GM23338 (cell line): ENCODE measurements around the gene ARHGEF2. TPM values are rescaled to one million over a fixed set of nuclear protein-coding genes. Genes with fewer than 3 reads are reported as not detected.

Experiments used
- ATAC-seq: fragments of 200-7000 bp; cut with Tn5 transposase; 3 replicates; pipeline ENCODE4 v1.9.1; 2020
- DNase-seq: peaks from one replicate; pipeline ENCODE4 v3.0.0-alpha.2; 2015; ENCODE audit warnings: low spot score
- H2AFZ ChIP-seq: fragments of 200-600 bp; sonication (generic); 2 replicates; pipeline ENCODE4 v1.8.0; 2016; ENCODE audit warnings: antibody characterized with exemption, mild to moderate bottlenecking, moderate library complexity
- H3F3A ChIP-seq: fragments of 200-600 bp; sonication (generic); replicated peaks from 2 replicates; pipeline ENCODE4 v1.8.0; 2017; ENCODE audit warnings: antibody characterized with exemption, mixed run types, low read depth
- H3K27ac ChIP-seq: fragments of 200-600 bp; sonication (generic); 2 replicates; pipeline ENCODE4 v1.6.1; 2016; ENCODE audit warnings: low read depth
- H3K27me3 ChIP-seq: fragments of 200-600 bp; sonication (generic); 2 replicates; pipeline ENCODE4 v1.8.0; 2016; ENCODE audit warnings: mild to moderate bottlenecking, mixed run types, moderate library complexity; ENCODE audit not compliant: insufficient read depth
- H3K36me3 ChIP-seq: fragments of 200-600 bp; sonication (generic); 2 replicates; pipeline ENCODE4 v1.8.0; 2016; ENCODE audit warnings: mild to moderate bottlenecking; ENCODE audit not compliant: insufficient read depth
- H3K4me1 ChIP-seq: fragments of 200-600 bp; sonication (generic); 2 replicates; pipeline ENCODE4 v1.8.0; 2016; ENCODE audit warnings: mild to moderate bottlenecking, moderate library complexity; ENCODE audit not compliant: insufficient read depth
- H3K4me2 ChIP-seq: fragments of 200-600 bp; sonication (generic); 2 replicates; pipeline ENCODE4 v1.7.1; 2017; ENCODE audit warnings: mixed run types
- H3K4me3 ChIP-seq: fragments of 200-600 bp; sonication (generic); 2 replicates; pipeline ENCODE4 v1.6.1; 2016; ENCODE audit warnings: mixed run types
- H3K79me2 ChIP-seq: fragments of 200-600 bp; sonication (generic); replicated peaks from 2 replicates; pipeline ENCODE4 v1.8.0; 2017; ENCODE audit warnings: mild to moderate bottlenecking; ENCODE audit not compliant: insufficient read depth
- H3K9me2 ChIP-seq: fragments of 200-600 bp; sonication (generic); 2 replicates; pipeline ENCODE4 v1.8.0; 2017; ENCODE audit not compliant: insufficient read depth
- H4K20me1 ChIP-seq: fragments of 200-600 bp; sonication (generic); replicated peaks from 2 replicates; pipeline ENCODE4 v1.8.0; 2017; ENCODE audit warnings: mild to moderate bottlenecking; ENCODE audit not compliant: insufficient read depth
- H3K27ac Mint-ChIP-seq: 2 replicates; pipeline ENCODE4 v1.8.0; 2020; ENCODE audit warnings: inconsistent platforms, mild to moderate bottlenecking, moderate library complexity, mixed read lengths
- H3K27me3 Mint-ChIP-seq: 3 replicates; pipeline ENCODE4 v1.8.0; 2022; ENCODE audit warnings: low read depth, mild to moderate bottlenecking, moderate library complexity, mixed read lengths, inconsistent platforms; ENCODE audit not compliant: insufficient read depth, poor library complexity
- H3K36me3 Mint-ChIP-seq: 3 replicates; pipeline ENCODE4 v1.8.0; 2021; ENCODE audit warnings: low read depth, mild to moderate bottlenecking, inconsistent platforms, moderate library complexity, mixed read lengths
- H3K4me1 Mint-ChIP-seq: 3 replicates; pipeline ENCODE4 v1.8.0; 2020; ENCODE audit warnings: mild to moderate bottlenecking, inconsistent platforms, mixed read lengths
- H3K4me3 Mint-ChIP-seq: 3 replicates; pipeline ENCODE4 v1.8.0; 2021; ENCODE audit warnings: moderate library complexity, mild to moderate bottlenecking, inconsistent platforms, mixed read lengths
- H3K9me3 Mint-ChIP-seq: 3 replicates; pipeline ENCODE4 v1.8.0; 2020; ENCODE audit warnings: moderate library complexity, mild to moderate bottlenecking, inconsistent platforms, mixed read lengths
- CREB1 ChIP-seq: fragments of 250-450 bp; sonication (Bioruptor Pico); IDR thresholded peaks from 2 replicates; pipeline ENCODE4 v1.5.0; 2020; ENCODE audit warnings: low read depth, mild to moderate bottlenecking, moderate library complexity
- EZH2 ChIP-seq: fragments of 200-600 bp; sonication (generic); IDR thresholded peaks from one replicate; pipeline ENCODE4 v1.8.0; 2017; ENCODE audit warnings: antibody characterized with exemption, mild to moderate bottlenecking, low read depth; ENCODE audit not compliant: unreplicated experiment
- EZH2phosphoT487 ChIP-seq: fragments of 200-600 bp; sonication (generic); IDR thresholded peaks from one replicate; pipeline ENCODE4 v1.8.1; 2018; ENCODE audit warnings: antibody characterized with exemption; ENCODE audit not compliant: unreplicated experiment
- JUNB ChIP-seq: IDR thresholded peaks from one replicate; pipeline ENCODE4 v1.6.1; 2016; ENCODE audit warnings: antibody characterized with exemption; ENCODE audit not compliant: unreplicated experiment
- POLR2AphosphoS5 ChIP-seq: IDR thresholded peaks from 2 replicates; pipeline ENCODE4 v1.6.1; 2016; ENCODE audit warnings: antibody characterized with exemption, low read depth
- STAT1 ChIP-seq: IDR thresholded peaks from one replicate; pipeline ENCODE4 v1.6.1; 2016; ENCODE audit warnings: antibody characterized with exemption; ENCODE audit not compliant: unreplicated experiment
- ZNF114 ChIP-seq: fragments of 250-450 bp; sonication (Bioruptor Pico); IDR thresholded peaks from 2 replicates; pipeline ENCODE4 v1.5.0; 2020; ENCODE audit warnings: mild to moderate bottlenecking, moderate library complexity
- ZNF331 ChIP-seq: fragments of 250-450 bp; sonication (Bioruptor Pico); IDR thresholded peaks from 2 replicates; pipeline ENCODE4 v1.5.0; 2020; ENCODE audit warnings: low read depth, mild to moderate bottlenecking, moderate library complexity
- polyA plus RNA-seq: library from polyadenylated mRNA; unstranded; fragments of >200 nt; fragmentation: Nextera tagmentation; extraction: Ambion mirVana; gene quantifications from 2 replicates; pipeline ENCODE4 v1.2.1, GENCODE V29; 2016
- total RNA-seq: library from RNA; depleted of rRNA; stranded (reverse); fragments of >200 nt; shearing (Covaris generic); gene quantifications from 2 replicates; pipeline ENCODE4 v1.2.3, GENCODE V29; 2014
- TF ChIP-seq, protein P1 (sequence below): fragments of 250-450 bp; sonication (Bioruptor Pico); IDR thresholded peaks from 2 replicates; pipeline ENCODE4 v1.5.0; 2020; ENCODE audit warnings: mild to moderate bottlenecking, moderate library complexity
- TF ChIP-seq, protein P2 (sequence below): IDR thresholded peaks from 2 replicates; pipeline ENCODE4 v1.6.1; 2016; ENCODE audit warnings: antibody characterized with exemption

The ARHGEF2 gene
- total and polyA plus RNA-seq, 2 experiments from 2014 or later: 23.0 to 87.6 TPM

DNA sequence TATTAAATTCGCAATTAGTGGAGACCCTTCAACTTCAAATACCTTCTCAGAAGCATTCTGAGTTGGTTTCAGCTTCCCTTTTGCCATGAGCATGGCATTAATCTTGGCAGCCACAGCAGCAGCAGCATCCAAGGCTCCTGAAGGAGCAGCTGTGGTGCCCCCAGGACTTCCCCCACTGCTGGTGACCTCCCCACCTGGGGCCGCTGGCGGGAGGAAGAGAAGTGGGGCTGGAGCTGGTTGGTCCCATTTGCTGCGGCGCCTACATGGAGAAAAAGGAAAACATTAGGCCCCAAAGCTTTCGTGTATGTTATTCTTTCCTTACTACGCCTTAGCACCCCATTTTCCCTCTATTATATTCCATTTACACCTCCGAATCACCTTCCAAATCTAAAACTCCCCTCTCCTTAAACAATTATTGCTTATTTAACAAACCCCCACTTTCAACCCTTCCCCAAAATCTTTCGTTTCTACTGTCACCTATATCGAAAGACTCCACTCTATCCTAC lies 44.7 kb downstream of the ARHGEF2 start (continued):
- TF ChIP-seq, protein P1, sequence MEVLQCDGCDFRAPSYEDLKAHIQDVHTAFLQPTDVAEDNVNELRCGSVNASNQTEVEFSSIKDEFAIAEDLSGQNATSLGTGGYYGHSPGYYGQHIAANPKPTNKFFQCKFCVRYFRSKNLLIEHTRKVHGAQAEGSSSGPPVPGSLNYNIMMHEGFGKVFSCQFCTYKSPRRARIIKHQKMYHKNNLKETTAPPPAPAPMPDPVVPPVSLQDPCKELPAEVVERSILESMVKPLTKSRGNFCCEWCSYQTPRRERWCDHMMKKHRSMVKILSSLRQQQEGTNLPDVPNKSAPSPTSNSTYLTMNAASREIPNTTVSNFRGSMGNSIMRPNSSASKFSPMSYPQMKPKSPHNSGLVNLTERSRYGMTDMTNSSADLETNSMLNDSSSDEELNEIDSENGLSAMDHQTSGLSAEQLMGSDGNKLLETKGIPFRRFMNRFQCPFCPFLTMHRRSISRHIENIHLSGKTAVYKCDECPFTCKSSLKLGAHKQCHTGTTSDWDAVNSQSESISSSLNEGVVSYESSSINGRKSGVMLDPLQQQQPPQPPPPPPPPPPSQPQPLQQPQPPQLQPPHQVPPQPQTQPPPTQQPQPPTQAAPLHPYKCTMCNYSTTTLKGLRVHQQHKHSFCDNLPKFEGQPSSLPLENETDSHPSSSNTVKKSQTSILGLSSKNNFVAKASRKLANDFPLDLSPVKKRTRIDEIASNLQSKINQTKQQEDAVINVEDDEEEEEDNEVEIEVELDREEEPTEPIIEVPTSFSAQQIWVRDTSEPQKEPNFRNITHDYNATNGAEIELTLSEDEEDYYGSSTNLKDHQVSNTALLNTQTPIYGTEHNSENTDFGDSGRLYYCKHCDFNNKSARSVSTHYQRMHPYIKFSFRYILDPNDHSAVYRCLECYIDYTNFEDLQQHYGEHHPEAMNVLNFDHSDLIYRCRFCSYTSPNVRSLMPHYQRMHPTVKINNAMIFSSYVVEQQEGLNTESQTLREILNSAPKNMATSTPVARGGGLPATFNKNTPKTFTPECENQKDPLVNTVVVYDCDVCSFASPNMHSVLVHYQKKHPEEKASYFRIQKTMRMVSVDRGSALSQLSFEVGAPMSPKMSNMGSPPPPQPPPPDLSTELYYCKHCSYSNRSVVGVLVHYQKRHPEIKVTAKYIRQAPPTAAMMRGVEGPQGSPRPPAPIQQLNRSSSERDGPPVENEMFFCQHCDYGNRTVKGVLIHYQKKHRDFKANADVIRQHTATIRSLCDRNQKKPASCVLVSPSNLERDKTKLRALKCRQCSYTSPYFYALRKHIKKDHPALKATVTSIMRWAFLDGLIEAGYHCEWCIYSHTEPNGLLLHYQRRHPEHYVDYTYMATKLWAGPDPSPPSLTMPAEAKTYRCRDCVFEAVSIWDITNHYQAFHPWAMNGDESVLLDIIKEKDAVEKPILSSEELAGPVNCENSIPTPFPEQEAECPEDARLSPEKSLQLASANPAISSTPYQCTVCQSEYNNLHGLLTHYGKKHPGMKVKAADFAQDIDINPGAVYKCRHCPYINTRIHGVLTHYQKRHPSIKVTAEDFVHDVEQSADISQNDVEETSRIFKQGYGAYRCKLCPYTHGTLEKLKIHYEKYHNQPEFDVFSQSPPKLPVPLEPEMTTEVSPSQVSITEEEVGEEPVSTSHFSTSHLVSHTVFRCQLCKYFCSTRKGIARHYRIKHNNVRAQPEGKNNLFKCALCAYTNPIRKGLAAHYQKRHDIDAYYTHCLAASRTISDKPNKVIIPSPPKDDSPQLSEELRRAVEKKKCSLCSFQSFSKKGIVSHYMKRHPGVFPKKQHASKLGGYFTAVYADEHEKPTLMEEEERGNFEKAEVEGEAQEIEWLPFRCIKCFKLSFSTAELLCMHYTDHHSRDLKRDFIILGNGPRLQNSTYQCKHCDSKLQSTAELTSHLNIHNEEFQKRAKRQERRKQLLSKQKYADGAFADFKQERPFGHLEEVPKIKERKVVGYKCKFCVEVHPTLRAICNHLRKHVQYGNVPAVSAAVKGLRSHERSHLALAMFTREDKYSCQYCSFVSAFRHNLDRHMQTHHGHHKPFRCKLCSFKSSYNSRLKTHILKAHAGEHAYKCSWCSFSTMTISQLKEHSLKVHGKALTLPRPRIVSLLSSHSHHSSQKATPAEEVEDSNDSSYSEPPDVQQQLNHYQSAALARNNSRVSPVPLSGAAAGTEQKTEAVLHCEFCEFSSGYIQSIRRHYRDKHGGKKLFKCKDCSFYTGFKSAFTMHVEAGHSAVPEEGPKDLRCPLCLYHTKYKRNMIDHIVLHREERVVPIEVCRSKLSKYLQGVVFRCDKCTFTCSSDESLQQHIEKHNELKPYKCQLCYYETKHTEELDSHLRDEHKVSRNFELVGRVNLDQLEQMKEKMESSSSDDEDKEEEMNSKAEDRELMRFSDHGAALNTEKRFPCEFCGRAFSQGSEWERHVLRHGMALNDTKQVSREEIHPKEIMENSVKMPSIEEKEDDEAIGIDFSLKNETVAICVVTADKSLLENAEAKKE (CRISPR knock-in tag): no peak
- TF ChIP-seq, protein P2, sequence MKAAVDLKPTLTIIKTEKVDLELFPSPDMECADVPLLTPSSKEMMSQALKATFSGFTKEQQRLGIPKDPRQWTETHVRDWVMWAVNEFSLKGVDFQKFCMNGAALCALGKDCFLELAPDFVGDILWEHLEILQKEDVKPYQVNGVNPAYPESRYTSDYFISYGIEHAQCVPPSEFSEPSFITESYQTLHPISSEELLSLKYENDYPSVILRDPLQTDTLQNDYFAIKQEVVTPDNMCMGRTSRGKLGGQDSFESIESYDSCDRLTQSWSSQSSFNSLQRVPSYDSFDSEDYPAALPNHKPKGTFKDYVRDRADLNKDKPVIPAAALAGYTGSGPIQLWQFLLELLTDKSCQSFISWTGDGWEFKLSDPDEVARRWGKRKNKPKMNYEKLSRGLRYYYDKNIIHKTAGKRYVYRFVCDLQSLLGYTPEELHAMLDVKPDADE: no peak
- TF ChIP-seq POLR2AphosphoS5 (no peak), CREB1 (CRISPR knock-in tag) (no peak), STAT1 (no peak), ZNF331 (CRISPR knock-in tag) (no peak), EZH2phosphoT487 (no peak), JUNB (no peak)

DNA sequence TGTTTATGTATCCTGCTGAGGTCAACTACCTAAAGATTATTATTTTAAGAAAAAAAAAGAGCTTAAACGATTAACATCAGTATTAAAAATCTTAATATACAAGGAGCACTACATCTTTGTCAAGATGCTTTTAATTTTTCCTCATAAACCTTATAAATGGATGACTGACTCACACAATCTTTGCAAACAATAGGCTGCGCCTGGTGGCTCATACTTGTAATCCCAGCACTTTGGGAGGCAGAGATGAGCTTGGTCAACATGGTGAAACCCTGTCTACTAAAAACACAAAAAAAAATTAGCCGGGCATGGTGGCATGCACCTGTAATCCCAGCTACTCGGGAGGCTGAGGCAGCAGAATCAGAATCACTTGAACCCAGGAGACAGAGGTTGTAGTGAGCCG lies 45.9 kb downstream of the ARHGEF2 start:
- H3K9me3 Mint-ChIP-seq: no peaks in the 10 kb centered on the region
- Histone ChIP-seq H3K36me3 (peaks cover 55% of the 10 kb centered on the region), H3K4me3 (peak overlapping the region; percentile 81), H3K4me1 (peaks cover 16% of the 10 kb centered on the region), H3K79me2 (peaks cover 59% of the 10 kb centered on the region), H3K9me2 (no peaks in the 10 kb centered on the region), H4K20me1 (peaks cover 46% of the 10 kb centered on the region), H2AFZ (no peak overlapping the region), H3K4me2 (peak overlapping the region; percentile 94), H3F3A (peaks cover 13% of the 10 kb centered on the region), H3K27ac (peak overlapping the region; percentile 61; the same call in 1 of the 2 replicates), H3K27me3 (no peaks in the 10 kb centered on the region)
- peaks cover 7% of the 10 kb centered on the region; the same call in 2 of the 3 replicates for H3K4me1 Mint-ChIP-seq
- peak overlapping the region; percentile 51; the same call in 2 of the 3 replicates for H3K4me3 Mint-ChIP-seq
- H3K27me3 Mint-ChIP-seq: peaks cover 6% of the 10 kb centered on the region
- no peak for TF ChIP-seq ZNF331 (CRISPR knock-in tag)
- no peak for TF ChIP-seq ZNF114 (CRISPR knock-in tag)
- TF ChIP-seq EZH2: no peak
- TF ChIP-seq EZH2phosphoT487: no peak
- peaks cover 22% of the 10 kb centered on the region for H3K36me3 Mint-ChIP-seq
- no peak for DNase-seq
- ATAC-seq: no peak
- no peak overlapping the region for H3K27ac Mint-ChIP-seq
